Measurements from ENCODE around the gene THAP7. TPM values are rescaled to one million over a fixed set of nuclear protein-coding genes. Genes with fewer than 3 reads are reported as not detected.

The THAP7 gene
- total and polyA plus RNA-seq, 2 experiments from 2014 or later: 21.8 to 25.9 TPM

DNA sequence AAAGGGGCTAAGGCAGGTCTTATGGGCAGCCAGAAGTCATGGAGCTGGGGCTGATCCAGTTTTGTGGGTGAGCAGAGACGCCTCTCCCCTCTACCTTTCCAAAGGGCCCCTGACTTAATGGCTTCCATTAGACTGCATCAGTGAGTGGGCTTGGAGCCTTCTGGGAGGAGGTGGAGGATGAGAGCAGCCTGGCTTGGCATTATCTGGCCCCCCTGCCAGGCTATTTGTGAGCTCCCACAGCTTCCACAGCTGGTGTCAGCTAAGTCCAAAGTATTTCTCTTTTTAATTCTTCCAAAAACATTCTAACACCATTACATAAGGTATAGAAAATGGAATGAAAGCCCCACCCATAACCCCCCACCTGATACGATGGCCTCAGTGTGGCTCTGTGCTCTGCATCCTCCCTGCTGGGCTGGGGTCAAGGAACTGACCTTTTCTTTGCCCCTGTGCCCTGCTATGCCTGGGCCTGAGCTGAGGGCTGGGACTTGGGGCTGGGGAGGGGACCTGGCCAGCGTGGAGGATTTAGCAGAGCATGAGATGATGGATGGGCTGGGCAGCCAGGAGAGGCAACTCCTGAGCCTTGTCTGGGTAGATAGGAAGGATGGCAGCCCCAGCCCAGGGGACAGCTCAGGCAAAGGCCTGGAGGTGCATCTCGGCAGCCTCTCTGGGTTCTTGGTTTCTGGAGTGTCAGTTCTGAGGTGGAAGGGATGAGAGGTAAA, 30.8 kb downstream of the THAP7 start:
- peaks cover 3% of the 10 kb centered on the region; the same call in 1 of the 2 replicates for H4K20me1 ChIP-seq (replicated peaks; ENCODE audit: insufficient read depth)
- H3K27me3 ChIP-seq (ENCODE audit: insufficient read depth): peaks cover 52% of the 10 kb centered on the region
- no peak for DNase-seq (ENCODE audit: low spot score)
- no peaks in the 10 kb centered on the region; the same call in 1 of the 2 replicates for H3K4me1 ChIP-seq (ENCODE audit: insufficient read depth)
- no peaks in the 10 kb centered on the region for H3K79me2 ChIP-seq (replicated peaks; ENCODE audit: insufficient read depth)
- no peak overlapping the region for H3K27ac ChIP-seq (ENCODE audit: low read depth)
- Mint-ChIP-seq H3K9me3 (no peaks in the 10 kb centered on the region), H3K27ac (no peak overlapping the region), H3K4me3 (no peak overlapping the region), H3K36me3 (ENCODE audit: low read depth) (no peaks in the 10 kb centered on the region; the same call in 2 of the 3 replicates), H3K4me1 (peaks cover 17% of the 10 kb centered on the region), H3K27me3 (ENCODE audit: insufficient read depth, low read depth, poor library complexity) (peaks cover 36% of the 10 kb centered on the region)
- peak; percentile 15 for ATAC-seq
- no peak overlapping the region for H2AFZ ChIP-seq
- no peak overlapping the region for H3K4me2 ChIP-seq
- H3K9me2 ChIP-seq (ENCODE audit: insufficient read depth): no peaks in the 10 kb centered on the region
- H3K36me3 ChIP-seq (ENCODE audit: insufficient read depth): no peaks in the 10 kb centered on the region
- H3K4me3 ChIP-seq: no peak overlapping the region
- TF ChIP-seq, protein P1, sequence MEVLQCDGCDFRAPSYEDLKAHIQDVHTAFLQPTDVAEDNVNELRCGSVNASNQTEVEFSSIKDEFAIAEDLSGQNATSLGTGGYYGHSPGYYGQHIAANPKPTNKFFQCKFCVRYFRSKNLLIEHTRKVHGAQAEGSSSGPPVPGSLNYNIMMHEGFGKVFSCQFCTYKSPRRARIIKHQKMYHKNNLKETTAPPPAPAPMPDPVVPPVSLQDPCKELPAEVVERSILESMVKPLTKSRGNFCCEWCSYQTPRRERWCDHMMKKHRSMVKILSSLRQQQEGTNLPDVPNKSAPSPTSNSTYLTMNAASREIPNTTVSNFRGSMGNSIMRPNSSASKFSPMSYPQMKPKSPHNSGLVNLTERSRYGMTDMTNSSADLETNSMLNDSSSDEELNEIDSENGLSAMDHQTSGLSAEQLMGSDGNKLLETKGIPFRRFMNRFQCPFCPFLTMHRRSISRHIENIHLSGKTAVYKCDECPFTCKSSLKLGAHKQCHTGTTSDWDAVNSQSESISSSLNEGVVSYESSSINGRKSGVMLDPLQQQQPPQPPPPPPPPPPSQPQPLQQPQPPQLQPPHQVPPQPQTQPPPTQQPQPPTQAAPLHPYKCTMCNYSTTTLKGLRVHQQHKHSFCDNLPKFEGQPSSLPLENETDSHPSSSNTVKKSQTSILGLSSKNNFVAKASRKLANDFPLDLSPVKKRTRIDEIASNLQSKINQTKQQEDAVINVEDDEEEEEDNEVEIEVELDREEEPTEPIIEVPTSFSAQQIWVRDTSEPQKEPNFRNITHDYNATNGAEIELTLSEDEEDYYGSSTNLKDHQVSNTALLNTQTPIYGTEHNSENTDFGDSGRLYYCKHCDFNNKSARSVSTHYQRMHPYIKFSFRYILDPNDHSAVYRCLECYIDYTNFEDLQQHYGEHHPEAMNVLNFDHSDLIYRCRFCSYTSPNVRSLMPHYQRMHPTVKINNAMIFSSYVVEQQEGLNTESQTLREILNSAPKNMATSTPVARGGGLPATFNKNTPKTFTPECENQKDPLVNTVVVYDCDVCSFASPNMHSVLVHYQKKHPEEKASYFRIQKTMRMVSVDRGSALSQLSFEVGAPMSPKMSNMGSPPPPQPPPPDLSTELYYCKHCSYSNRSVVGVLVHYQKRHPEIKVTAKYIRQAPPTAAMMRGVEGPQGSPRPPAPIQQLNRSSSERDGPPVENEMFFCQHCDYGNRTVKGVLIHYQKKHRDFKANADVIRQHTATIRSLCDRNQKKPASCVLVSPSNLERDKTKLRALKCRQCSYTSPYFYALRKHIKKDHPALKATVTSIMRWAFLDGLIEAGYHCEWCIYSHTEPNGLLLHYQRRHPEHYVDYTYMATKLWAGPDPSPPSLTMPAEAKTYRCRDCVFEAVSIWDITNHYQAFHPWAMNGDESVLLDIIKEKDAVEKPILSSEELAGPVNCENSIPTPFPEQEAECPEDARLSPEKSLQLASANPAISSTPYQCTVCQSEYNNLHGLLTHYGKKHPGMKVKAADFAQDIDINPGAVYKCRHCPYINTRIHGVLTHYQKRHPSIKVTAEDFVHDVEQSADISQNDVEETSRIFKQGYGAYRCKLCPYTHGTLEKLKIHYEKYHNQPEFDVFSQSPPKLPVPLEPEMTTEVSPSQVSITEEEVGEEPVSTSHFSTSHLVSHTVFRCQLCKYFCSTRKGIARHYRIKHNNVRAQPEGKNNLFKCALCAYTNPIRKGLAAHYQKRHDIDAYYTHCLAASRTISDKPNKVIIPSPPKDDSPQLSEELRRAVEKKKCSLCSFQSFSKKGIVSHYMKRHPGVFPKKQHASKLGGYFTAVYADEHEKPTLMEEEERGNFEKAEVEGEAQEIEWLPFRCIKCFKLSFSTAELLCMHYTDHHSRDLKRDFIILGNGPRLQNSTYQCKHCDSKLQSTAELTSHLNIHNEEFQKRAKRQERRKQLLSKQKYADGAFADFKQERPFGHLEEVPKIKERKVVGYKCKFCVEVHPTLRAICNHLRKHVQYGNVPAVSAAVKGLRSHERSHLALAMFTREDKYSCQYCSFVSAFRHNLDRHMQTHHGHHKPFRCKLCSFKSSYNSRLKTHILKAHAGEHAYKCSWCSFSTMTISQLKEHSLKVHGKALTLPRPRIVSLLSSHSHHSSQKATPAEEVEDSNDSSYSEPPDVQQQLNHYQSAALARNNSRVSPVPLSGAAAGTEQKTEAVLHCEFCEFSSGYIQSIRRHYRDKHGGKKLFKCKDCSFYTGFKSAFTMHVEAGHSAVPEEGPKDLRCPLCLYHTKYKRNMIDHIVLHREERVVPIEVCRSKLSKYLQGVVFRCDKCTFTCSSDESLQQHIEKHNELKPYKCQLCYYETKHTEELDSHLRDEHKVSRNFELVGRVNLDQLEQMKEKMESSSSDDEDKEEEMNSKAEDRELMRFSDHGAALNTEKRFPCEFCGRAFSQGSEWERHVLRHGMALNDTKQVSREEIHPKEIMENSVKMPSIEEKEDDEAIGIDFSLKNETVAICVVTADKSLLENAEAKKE (CRISPR knock-in tag; IDR thresholded peaks at IDR 0.05): no peak
- TF ChIP-seq CREB1 (CRISPR knock-in tag; IDR thresholded peaks at IDR 0.05; ENCODE audit: low read depth) (no peak), ZNF114 (CRISPR knock-in tag; IDR thresholded peaks at IDR 0.05) (no peak), EZH2phosphoT487 (IDR thresholded peaks at IDR 0.05; ENCODE audit: unreplicated experiment) (no peak), POLR2AphosphoS5 (IDR thresholded peaks at IDR 0.05; ENCODE audit: low read depth) (no peak), JUNB (IDR thresholded peaks at IDR 0.05; ENCODE audit: unreplicated experiment) (no peak), EZH2 (IDR thresholded peaks at IDR 0.05; ENCODE audit: low read depth, unreplicated experiment) (no peak), NANOG (IDR thresholded peaks at IDR 0.05; ENCODE audit: borderline replicate concordance) (no peak)
- TF ChIP-seq, protein P2, sequence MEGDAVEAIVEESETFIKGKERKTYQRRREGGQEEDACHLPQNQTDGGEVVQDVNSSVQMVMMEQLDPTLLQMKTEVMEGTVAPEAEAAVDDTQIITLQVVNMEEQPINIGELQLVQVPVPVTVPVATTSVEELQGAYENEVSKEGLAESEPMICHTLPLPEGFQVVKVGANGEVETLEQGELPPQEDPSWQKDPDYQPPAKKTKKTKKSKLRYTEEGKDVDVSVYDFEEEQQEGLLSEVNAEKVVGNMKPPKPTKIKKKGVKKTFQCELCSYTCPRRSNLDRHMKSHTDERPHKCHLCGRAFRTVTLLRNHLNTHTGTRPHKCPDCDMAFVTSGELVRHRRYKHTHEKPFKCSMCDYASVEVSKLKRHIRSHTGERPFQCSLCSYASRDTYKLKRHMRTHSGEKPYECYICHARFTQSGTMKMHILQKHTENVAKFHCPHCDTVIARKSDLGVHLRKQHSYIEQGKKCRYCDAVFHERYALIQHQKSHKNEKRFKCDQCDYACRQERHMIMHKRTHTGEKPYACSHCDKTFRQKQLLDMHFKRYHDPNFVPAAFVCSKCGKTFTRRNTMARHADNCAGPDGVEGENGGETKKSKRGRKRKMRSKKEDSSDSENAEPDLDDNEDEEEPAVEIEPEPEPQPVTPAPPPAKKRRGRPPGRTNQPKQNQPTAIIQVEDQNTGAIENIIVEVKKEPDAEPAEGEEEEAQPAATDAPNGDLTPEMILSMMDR (conservative IDR thresholded peaks at IDR 0.05; ENCODE audit: low read depth in 2 of 2): no peak
- TF ChIP-seq, protein P3, sequence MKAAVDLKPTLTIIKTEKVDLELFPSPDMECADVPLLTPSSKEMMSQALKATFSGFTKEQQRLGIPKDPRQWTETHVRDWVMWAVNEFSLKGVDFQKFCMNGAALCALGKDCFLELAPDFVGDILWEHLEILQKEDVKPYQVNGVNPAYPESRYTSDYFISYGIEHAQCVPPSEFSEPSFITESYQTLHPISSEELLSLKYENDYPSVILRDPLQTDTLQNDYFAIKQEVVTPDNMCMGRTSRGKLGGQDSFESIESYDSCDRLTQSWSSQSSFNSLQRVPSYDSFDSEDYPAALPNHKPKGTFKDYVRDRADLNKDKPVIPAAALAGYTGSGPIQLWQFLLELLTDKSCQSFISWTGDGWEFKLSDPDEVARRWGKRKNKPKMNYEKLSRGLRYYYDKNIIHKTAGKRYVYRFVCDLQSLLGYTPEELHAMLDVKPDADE (IDR thresholded peaks at IDR 0.05): no peak
- H3F3A ChIP-seq (replicated peaks; ENCODE audit: low read depth): no peaks in the 10 kb centered on the region
